ENCODE measurements around the gene ITGA1. TPM values are rescaled to one million over a fixed set of nuclear protein-coding genes. Genes with fewer than 3 reads are reported as not detected.
A peak's percentile ranks its signal among the peaks of the same experiment; 100 is the strongest.

Gene ITGA1
- total RNA-seq, 1 donor from 2014 or later: 346 TPM

- DNase-seq (ENCODE audit: low spot score): no peak
- no peak for TF ChIP-seq CTCF (IDR thresholded peaks at IDR 0.05)
- Mint-ChIP-seq H3K4me3 (ENCODE audit: unreplicated experiment) (no peak overlapping the region), H3K4me1 (ENCODE audit: low read depth) (peaks cover 27% of the 10 kb centered on the region), H3K9me3 (ENCODE audit: low read depth) (no peaks in the 10 kb centered on the region), H3K27me3 (ENCODE audit: low read depth) (no peaks in the 10 kb centered on the region), H3K36me3 (ENCODE audit: low read depth) (no peaks in the 10 kb centered on the region), H3K27ac (ENCODE audit: unreplicated experiment) (no peak overlapping the region)
Measured at GRCh38 chr5:52754051-52754450, 33.7 kb upstream of the ITGA1 start.

- peak overlapping the region; percentile 38 for H3K27ac Mint-ChIP-seq (ENCODE audit: unreplicated experiment)
- no peaks in the 10 kb centered on the region for H3K36me3 Mint-ChIP-seq (ENCODE audit: low read depth)
- H3K27me3 Mint-ChIP-seq (ENCODE audit: low read depth): no peaks in the 10 kb centered on the region
- H3K9me3 Mint-ChIP-seq (ENCODE audit: low read depth): no peaks in the 10 kb centered on the region
- H3K4me3 Mint-ChIP-seq (ENCODE audit: unreplicated experiment): no peak overlapping the region
- peaks cover 35% of the 10 kb centered on the region for H3K4me1 Mint-ChIP-seq (ENCODE audit: low read depth)
- no peak for TF ChIP-seq CTCF (IDR thresholded peaks at IDR 0.05)
- DNase-seq (ENCODE audit: low spot score): no peak
Measured at GRCh38 chr5:52757527-52757926, 30.2 kb upstream of the ITGA1 start.

GRCh38 chr5:52758014-52758413, 29.7 kb upstream of the ITGA1 start:
- H3K27me3 Mint-ChIP-seq (ENCODE audit: low read depth): no peaks in the 10 kb centered on the region
- H3K36me3 Mint-ChIP-seq (ENCODE audit: low read depth): no peaks in the 10 kb centered on the region
- peaks cover 35% of the 10 kb centered on the region for H3K4me1 Mint-ChIP-seq (ENCODE audit: low read depth)
- H3K9me3 Mint-ChIP-seq (ENCODE audit: low read depth): no peaks in the 10 kb centered on the region
- TF ChIP-seq CTCF (IDR thresholded peaks at IDR 0.05): no peak
- no peak for DNase-seq (ENCODE audit: low spot score)
- no peak overlapping the region for H3K4me3 Mint-ChIP-seq (ENCODE audit: unreplicated experiment)
- peak overlapping the region; percentile 38 for H3K27ac Mint-ChIP-seq (ENCODE audit: unreplicated experiment)

GRCh38 chr5:52759331-52759730, 28.4 kb upstream of the ITGA1 start:
- DNase-seq (ENCODE audit: low spot score): no peak
- H3K36me3 Mint-ChIP-seq (ENCODE audit: low read depth): no peaks in the 10 kb centered on the region
- no peak for TF ChIP-seq CTCF (IDR thresholded peaks at IDR 0.05)
- H3K9me3 Mint-ChIP-seq (ENCODE audit: low read depth): no peaks in the 10 kb centered on the region
- peak overlapping the region; percentile 63 for H3K27ac Mint-ChIP-seq (ENCODE audit: unreplicated experiment)
- H3K4me1 Mint-ChIP-seq (ENCODE audit: low read depth): peaks cover 35% of the 10 kb centered on the region
- H3K27me3 Mint-ChIP-seq (ENCODE audit: low read depth): no peaks in the 10 kb centered on the region
- H3K4me3 Mint-ChIP-seq (ENCODE audit: unreplicated experiment): no peak overlapping the region

- Mint-ChIP-seq H3K36me3 (ENCODE audit: low read depth) (no peaks in the 10 kb centered on the region), H3K4me3 (ENCODE audit: unreplicated experiment) (no peak overlapping the region), H3K27ac (ENCODE audit: unreplicated experiment) (no peak overlapping the region), H3K9me3 (ENCODE audit: low read depth) (no peaks in the 10 kb centered on the region), H3K27me3 (ENCODE audit: low read depth) (no peaks in the 10 kb centered on the region), H3K4me1 (ENCODE audit: low read depth) (peaks cover 35% of the 10 kb centered on the region)
- no peak for DNase-seq (ENCODE audit: low spot score)
- TF ChIP-seq CTCF (IDR thresholded peaks at IDR 0.05): no peak
Measured at GRCh38 chr5:52760695-52761366, 26.9 kb upstream of the ITGA1 start.
